ENCODE data around the gene CLDN16.

The CLDN16 gene

GRCh38 chr3:190375671-190376070 is 12.3 kb upstream of the CLDN16 start:
- in situ Hi-C loops (cut with MboI; ENCODE audit: low pct_unique_long_range_greater_than_20kb, low sequenced_read_pairs) = no loop called here
- no peak for DNase-seq

- DNase-seq = no peak
- in situ Hi-C loops (cut with MboI; ENCODE audit: low pct_unique_long_range_greater_than_20kb, low sequenced_read_pairs) = no loop called here
Measured at GRCh38 chr3:190378240-190378891, 9.6 kb upstream of the CLDN16 start.

- DNase-seq = no peak
- in situ Hi-C loops (cut with MboI; ENCODE audit: low pct_unique_long_range_greater_than_20kb, low sequenced_read_pairs) = no loop called here
Measured at GRCh38 chr3:190380184-190380583, 7.8 kb upstream of the CLDN16 start.

- no peak for DNase-seq
- in situ Hi-C loops (cut with MboI; ENCODE audit: low pct_unique_long_range_greater_than_20kb, low sequenced_read_pairs) = no loop called here
Measured at GRCh38 chr3:190381441-190381840, 6.5 kb upstream of the CLDN16 start.

GRCh38 chr3:190382082-190382481 is 5.9 kb upstream of the CLDN16 start:
- no peak for DNase-seq
- in situ Hi-C loops (cut with MboI; ENCODE audit: low pct_unique_long_range_greater_than_20kb, low sequenced_read_pairs) = no loop called here

GRCh38 chr3:190384309-190384756 is 3.6 kb upstream of the CLDN16 start:
- peak; percentile 65 for DNase-seq
- in situ Hi-C loops (cut with MboI; ENCODE audit: low pct_unique_long_range_greater_than_20kb, low sequenced_read_pairs) = no loop called here

- no peak for DNase-seq
- in situ Hi-C loops (cut with MboI; ENCODE audit: low pct_unique_long_range_greater_than_20kb, low sequenced_read_pairs) = no loop called here
Measured at GRCh38 chr3:190385731-190386688, 2.0 kb upstream of the CLDN16 start.

GRCh38 chr3:190388703-190389102 is 740 bp downstream of the CLDN16 start:
- DNase-seq = no peak
- in situ Hi-C loops (cut with MboI; ENCODE audit: low pct_unique_long_range_greater_than_20kb, low sequenced_read_pairs) = no loop called here

- DNase-seq = no peak
- in situ Hi-C loops (cut with MboI; ENCODE audit: low pct_unique_long_range_greater_than_20kb, low sequenced_read_pairs) = no loop called here
Measured at GRCh38 chr3:190396001-190396400, 8.0 kb downstream of the CLDN16 start.

GRCh38 chr3:190397889-190398288 is 9.9 kb downstream of the CLDN16 start:
- in situ Hi-C loops (cut with MboI; ENCODE audit: low pct_unique_long_range_greater_than_20kb, low sequenced_read_pairs) = no loop called here
- DNase-seq = no peak

- in situ Hi-C loops (cut with MboI; ENCODE audit: low pct_unique_long_range_greater_than_20kb, low sequenced_read_pairs) = no loop called here
- DNase-seq = no peak
Measured at GRCh38 chr3:190399677-190400076, 11.7 kb downstream of the CLDN16 start.

GRCh38 chr3:190401963-190402362 is 14.0 kb downstream of the CLDN16 start:
- in situ Hi-C loops (cut with MboI; ENCODE audit: low pct_unique_long_range_greater_than_20kb, low sequenced_read_pairs) = no loop called here
- peak; percentile 7 for DNase-seq

GRCh38 chr3:190404715-190405114 is 16.8 kb downstream of the CLDN16 start:
- in situ Hi-C loops (cut with MboI; ENCODE audit: low pct_unique_long_range_greater_than_20kb, low sequenced_read_pairs) = no loop called here
- no peak for DNase-seq

GRCh38 chr3:190414297-190414696 is 26.3 kb downstream of the CLDN16 start:
- in situ Hi-C loops (cut with MboI; ENCODE audit: low pct_unique_long_range_greater_than_20kb, low sequenced_read_pairs) = no loop called here

GRCh38 chr3:190424108-190424477 is 36.1 kb downstream of the CLDN16 start:
- in situ Hi-C loops (cut with MboI; ENCODE audit: low pct_unique_long_range_greater_than_20kb, low sequenced_read_pairs) = no loop called here
- no peak for DNase-seq

More at GRCh38 chr3:190414297-190414696, 26.3 kb downstream of the CLDN16 start:
- no peak for DNase-seq

- peak; percentile 68 for DNase-seq
- in situ Hi-C loops (cut with MboI; ENCODE audit: low pct_unique_long_range_greater_than_20kb, low sequenced_read_pairs) = no loop called here
Measured at GRCh38 chr3:190424478-190425439, 36.8 kb downstream of the CLDN16 start.

GRCh38 chr3:190425833-190426232 is 37.9 kb downstream of the CLDN16 start:
- no peak for DNase-seq
- in situ Hi-C loops (cut with MboI; ENCODE audit: low pct_unique_long_range_greater_than_20kb, low sequenced_read_pairs) = no loop called here

- in situ Hi-C loops (cut with MboI; ENCODE audit: low pct_unique_long_range_greater_than_20kb, low sequenced_read_pairs) = no loop called here
Measured at GRCh38 chr3:190426806-190427507, 39.0 kb downstream of the CLDN16 start.

GRCh38 chr3:190429681-190430080 is 41.7 kb downstream of the CLDN16 start:
- in situ Hi-C loops (cut with MboI; ENCODE audit: low pct_unique_long_range_greater_than_20kb, low sequenced_read_pairs) = no loop called here
- no peak for DNase-seq

More at GRCh38 chr3:190426806-190427507, 39.0 kb downstream of the CLDN16 start:
- DNase-seq = no peak

Measured in KBM-7 (cell line).